GM21723 (cell line): Measurements from ENCODE around the gene NKX2-1.
"Not testable (repeated sequence)": the region's sequence is repeated elsewhere in the genome, so short reads cannot be mapped to it uniquely, and the experiment has no call there.

Experiments
- ATAC-seq: cut with Tn5 transposase; IDR thresholded peaks from one replicate; pipeline ENCODE4 v1.9.1; 2021; ENCODE audit warnings: mild to moderate bottlenecking, moderate library complexity; ENCODE audit not compliant: unreplicated experiment

The NKX2-1 gene

DNA sequence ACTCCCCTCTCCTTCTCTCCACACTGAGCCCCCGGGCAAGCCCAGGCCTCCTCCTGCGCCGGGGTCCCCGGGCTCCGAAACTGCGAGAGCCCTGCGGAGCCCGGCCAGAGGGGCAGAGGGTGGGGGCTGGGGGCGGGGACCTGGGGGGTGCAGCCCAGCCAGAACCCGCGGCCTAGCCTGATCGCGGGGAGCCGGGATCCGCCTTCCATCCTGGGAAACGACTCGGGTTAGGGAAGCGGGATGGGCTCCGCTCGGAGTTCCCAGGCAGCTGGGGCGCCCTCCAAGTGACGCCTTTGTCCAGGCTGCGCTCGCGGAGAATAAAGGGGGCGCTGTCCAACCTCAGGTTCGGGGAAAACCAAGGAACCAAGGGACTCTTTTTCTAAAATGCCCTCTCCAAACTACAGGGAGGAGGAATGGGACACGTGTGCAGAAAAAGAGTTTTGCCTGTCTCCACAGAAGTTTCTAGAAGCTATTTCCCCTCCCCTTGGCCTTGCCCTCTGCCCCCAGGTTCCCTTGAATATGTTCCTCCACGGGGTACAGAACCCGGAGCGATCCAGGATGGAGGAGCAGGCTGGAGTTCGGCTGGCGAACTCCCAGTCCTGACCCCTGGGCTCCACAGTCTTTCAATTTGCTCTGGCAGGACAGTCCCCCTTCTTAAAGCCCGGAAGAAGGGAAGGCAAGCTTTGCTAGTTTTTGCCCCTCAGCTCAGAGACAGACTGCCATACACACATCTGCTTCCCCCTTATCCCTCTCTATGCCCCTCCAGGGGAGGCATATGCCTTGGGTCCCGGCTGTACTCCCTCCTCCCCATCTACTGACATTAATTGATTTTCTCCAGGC is 13.9 kb downstream of the NKX2-1 start:
- ATAC-seq = no peak

DNA sequence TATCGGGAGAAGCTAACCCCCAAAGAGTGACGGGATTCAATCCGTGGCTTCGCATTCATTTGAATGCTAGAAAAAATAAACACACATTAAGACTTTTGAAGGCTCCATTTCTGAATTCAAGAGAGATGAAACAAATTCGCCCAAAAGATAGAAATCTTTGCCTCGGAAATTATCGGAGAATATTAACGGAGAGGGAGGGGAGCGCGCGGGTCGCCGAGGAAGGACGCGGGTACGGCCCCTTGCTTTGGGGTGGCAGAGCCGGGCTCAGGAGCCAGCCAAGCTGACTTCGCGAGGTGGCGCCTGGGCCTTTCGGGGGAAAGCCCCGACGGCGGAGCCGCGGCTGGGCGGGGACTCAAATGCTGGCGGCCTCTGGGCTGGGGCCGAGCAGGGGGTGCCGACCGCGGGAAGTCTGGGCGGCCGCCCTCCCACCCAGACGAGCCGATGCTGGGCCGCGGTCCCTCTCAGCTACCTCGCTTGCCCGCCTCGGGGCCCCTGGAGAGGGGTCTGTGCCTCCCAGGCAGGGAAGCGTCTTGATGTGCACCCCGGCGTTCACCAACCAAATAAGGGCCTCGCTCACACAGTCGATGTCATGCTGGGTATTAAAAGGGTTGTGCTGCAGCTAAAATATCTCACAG is 14.7 kb downstream of the NKX2-1 start:
- no peak for ATAC-seq

DNA sequence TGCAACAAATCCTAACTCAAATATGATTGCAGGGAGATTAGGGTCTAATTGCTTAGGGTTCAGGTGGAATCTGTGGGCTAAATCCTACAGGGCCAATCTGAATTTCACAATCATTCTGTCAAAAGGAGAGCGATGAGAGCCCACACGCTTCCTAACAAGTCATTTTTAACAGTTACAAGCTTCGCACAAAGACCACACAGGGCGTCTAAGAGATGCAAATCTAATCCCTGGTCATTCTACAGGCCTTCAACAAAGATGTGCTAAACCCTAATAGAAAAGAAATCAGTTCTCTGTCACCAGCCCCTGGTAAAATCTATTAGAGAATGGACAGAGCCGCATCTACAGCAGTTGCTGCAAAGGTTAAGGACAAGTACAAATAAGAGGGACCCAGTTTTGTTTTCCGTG is 15.3 kb downstream of the NKX2-1 start:
- ATAC-seq = no peak

DNA sequence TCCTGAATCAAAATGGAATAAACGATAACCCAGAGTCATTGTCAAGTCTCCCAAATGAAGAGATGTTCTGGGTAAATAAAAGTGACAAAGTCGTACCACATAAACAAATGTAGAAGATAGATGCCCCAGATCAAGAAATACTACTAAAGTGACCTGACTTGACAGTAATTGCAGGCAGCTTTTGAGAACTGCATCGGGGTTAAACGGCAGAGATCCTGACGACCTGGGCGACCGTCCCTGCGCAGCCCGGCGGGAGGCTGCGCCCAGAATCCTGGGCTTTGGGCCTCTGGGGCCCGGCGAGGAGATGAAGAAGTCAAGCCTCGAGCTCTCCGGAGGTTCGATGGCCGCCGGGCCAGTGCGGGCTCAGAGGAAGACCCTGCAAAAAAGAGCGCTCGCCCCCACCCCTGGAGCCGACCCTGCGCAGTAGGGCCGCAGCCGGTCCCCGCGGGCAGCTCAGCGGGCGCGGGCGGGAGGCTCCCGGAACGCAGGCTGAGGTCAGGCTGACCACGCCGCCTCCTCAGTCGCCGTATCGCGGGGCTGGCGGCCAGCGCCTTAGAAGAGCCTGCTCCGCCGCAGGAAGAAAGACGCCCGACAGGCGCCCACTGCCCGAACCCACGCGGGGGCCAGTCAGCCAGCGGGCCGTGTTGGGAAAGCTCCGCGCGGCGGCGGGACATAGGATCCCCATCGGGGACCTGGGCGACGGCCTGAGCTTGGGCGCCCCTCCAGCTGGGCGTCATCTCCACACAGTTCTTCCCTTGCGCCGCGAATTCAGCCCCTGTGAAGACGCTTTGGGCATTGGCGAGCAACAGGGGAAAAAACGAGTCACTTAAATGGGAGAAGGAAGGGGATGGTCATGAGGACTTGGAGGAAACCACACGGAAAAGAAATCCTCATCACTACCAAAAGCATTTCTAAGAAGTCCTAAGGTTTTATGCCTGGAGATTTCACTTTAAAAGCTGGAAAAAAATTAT is 16.0 kb downstream of the NKX2-1 start:
- ATAC-seq = no peak

DNA sequence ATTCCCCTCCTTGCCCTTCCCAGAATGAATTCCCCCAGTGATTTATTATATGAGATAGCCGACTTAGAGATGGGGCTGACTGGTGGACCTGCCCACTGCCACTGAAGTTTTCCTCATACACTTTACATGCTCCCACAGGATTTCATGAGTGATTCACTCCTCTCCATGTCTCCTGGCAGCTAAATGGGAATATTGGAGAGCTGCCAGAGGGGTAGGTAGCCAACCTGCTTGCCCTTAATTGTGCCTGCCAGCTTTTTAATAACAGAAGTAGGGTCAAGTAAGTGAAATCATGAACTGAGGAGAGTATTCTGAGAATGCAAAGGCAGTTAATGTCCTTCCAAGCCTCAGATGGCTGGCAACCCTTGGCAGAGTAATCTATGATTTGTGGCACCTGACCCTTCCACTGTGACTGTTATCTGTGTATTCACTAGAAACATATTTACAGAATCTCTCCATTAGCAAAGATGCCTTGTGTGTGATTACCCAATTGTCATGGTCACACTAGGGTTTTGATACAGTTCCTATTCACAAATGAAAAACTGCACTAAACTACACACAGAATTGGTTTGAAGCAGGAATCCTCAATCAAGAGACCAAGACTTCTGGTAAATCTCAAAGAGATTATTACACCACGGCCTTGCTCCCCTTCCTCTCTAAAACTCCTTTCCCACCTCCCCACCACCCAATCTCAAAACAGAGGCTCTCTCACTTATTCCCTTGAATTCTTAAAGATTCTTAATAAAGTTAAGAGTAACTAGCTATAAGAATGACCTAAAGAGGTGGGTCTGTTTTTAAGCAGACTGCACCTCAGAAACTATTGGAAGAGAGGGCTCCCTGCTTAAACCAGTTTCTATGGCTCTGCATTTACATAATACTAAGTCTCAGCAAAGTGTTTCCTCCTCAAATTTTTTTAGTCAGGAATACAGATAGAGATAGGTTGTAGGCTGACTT is 17.2 kb downstream of the NKX2-1 start:
- no peak for ATAC-seq

DNA sequence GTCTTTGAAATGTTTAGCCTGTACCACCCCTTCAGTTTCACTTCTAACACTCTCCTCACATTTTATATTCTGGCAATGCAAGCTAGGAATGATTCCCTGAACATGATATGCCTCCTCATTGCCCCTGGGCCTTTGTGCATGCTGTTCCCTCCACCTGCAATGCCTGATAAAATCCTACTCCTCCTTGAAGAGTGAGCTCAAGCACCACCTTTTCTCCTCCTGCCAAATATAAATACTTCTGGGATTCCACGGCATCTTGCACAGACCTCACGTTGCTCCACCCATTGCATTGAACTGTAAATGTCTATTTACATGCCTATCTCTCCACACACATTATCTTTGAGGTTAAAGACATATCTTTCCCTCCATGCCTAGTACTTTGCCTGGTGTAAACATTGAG is 21.1 kb downstream of the NKX2-1 start:
- ATAC-seq = no peak

DNA sequence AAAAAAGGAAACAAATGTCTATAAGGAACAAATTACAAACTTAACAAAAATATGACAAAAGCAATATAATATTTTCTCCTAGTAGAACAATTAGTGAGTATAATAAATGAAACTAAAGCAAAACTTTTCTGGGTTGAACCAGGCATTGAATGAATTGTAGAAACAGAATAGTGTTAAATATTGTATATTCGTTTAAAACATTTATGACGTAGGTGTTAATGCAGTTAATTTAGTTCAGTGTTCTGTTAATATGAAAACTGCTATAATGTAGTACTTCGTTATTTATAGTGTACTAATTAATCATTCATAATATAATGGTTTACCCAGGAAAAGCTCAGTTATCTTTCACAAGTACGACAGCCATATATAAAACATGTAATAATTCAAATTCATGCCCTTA is 23.7 kb downstream of the NKX2-1 start:
- ATAC-seq = no peak

DNA sequence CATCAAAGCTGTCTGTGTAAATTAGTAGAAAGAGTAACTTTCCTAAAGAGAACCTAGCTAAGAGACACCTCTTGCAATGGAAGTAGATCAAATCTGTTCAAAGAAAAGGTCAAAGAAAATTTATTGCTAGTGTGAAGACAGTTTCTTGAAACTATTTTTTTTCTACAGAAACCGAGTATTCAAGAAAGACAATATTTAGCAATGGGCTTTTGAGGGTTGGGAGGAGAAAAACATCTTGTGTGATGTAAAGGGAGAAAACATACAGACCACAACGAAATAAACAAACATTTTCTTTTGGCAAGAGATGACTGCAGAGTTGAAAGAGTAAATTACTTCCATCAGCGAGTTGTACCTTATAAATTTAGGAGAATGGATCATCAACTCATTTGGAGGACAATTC is 24.4 kb downstream of the NKX2-1 start:
- no peak for ATAC-seq

DNA sequence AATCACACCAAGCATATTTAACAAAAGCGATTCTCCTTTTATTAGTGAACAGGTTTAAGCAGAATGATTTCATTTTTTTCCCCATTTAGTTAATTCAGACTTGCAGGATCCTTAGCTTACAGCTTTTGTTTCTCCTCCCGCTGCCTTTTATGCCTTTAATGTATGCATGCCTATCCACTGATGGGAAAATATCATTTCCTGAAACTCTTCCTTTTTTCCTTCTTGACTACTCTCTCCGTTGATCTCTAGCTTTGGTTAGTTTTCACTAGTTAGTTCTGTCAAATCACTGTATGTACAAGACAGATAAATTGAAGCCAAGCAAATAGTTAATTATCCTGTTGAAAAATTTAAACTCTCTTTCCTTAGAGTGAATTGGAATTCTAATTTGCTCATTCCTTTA is 26.3 kb downstream of the NKX2-1 start:
- no peak for ATAC-seq

DNA sequence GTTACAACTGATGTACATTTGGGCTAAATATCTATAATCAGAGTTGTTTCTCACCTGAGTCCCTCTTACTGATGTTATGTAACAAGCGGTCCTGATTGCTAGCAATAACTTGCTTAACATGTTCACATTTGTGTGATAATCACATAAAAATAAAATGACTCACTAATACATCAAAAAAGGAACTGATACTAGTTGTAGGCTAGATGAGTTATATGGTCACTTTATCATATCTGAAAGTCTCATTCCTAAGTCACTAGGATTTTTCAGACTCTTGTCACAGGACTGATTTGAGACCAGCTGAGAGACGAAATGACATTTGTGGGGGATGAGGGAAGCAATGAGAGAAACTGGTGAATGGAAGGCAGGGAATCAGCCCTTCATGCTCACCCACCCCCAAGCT is 34.3 kb downstream of the NKX2-1 start:
- ATAC-seq = no peak

DNA sequence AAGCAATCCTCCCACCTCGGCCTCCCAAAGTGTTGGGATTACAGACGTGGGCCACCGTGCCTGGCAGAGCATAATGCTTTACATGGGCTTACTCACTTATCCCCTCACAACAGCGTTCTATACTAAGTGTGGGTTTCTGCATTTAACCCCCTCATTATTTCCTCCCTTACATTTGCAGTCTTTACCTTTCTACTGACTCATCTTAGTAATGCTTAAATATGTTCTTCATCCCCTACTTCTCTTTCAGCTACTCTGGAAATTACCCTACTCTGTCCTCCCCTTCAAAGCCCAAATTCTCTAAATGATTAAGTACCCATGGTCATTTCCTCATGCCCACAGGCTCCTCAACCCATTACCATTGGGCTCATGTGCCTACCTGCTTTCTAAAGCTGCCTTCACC is 40.7 kb downstream of the NKX2-1 start:
- no peak for ATAC-seq

DNA sequence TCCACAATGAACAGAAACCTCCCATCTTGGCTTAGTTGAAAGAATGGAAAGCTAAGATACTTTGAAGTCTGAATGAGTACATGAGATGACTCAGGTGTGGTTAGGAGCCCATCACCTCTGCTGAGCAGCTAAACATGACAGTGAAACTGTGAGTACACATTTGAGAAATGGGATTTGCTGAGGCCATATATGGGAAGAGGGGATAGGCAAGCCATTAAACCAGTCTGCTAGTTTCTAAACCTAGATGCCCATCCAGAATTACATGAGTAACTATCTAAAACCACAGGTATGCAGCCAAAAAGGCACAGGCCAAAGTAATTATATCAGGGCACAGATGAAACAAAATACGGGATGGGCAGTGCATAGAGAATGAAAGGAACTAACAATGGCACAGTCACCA is 41.2 kb downstream of the NKX2-1 start:
- ATAC-seq = no peak

DNA sequence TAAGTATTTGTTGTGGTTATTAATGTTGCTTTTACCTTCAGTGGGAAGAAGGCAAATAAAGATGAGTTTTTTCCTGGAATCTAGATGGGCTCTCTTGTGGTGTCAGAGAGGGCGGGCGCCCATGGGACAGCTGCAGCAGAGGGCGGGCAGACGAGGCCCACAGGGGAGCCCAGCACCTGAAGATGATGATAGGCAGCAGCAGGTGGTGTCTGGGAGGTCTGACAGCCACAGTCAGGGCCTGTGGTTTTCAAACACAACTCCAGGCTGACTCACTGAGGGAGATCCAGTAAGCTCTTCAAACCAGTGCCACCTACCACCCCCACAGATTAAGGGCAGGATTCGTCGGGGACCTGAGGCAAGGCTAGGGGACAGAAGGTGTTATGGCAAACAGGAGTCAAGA is 42.8 kb downstream of the NKX2-1 start:
- no peak for ATAC-seq

DNA sequence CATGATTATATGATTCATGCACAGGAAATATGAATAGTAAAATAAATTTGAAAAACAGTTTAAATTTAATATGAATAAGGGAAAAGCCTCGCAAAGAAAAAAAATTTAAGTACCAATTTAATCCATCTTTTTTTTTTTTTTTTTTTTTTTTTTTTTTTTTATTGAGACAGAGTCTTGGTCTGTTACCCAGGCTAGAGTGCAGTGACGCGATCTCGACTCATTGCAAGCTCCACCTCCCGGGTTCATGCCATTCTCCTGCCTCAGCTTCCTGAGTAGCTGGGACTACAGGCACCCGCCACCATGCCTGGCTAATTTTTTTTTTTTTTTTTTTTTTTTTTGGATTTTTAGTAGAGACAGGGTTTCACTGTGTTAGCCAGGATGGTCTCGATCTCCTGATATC is 44.0 kb downstream of the NKX2-1 start:
- ATAC-seq = not testable (repeated sequence)

DNA sequence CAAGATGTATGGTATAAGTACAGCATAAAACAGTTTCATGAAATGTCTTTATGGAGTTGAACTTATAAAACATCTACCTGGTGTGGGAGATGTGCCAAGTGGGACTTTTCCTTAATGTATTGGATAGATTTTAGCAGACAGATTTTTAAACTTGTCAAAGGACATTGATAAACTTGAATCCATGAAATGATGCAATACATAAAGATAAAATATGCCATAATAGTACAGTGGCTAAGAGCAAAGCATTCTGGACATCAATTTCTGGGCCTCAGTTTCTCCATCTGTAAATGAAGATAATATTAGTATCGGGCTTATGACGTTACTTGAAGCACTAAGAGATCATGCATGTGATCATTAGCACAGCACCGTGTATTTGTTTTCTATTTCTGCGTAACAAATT is 45.4 kb downstream of the NKX2-1 start:
- no peak for ATAC-seq

DNA sequence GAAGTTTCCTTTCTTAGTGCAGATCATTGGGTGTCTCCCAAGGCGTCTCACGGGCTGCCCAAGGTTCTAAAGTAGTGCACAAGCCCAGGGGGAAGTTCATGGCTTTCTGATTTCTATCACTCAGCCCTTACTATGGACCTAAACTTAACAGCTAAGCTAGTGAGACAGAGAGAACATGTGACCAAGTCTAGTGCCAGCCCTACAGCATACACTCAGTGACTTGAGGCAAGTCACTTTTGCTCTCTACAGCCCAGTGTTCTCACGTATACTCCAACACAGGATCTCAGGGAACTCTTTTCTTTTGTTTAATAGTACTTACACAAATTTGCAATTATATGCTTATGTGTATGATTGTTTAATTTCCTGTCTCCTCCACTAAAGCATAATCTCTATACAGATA is 48.6 kb downstream of the NKX2-1 start:
- ATAC-seq = no peak

DNA sequence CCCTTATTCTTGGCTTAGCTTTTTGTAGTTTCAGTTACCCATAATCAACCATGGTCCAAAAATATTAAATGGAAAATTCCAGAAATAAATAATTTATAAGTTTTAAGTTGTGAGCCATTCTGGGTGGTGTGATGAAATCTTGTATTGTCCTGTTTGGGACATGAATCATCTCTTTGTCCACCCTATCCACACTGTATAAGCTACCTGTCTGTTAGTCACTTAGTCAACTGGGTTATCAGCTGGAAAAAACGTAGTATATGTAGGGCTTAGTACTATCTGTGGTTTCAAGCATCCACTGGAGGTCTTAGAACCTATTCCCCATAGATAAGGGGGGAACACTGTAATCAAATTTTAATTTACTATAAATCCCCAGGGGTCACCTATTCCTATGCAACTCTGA is 52.7 kb downstream of the NKX2-1 start:
- ATAC-seq = no peak
